RWPE2 (cell line): ENCODE results near the gene SERPINA12.
A peak's percentile ranks its signal among the peaks of the same experiment; 100 is the strongest.

Source experiments
- ATAC-seq: fragments of 200-7000 bp; cut with Tn5 transposase; 3 replicates; pipeline ENCODE4 v1.9.1; 2021; ENCODE audit warnings: low read depth
- DNase-seq: peaks from one replicate; pipeline ENCODE4 v3.0.0-alpha.2; 2020; ENCODE audit warnings: low spot score
- H3K27ac ChIP-seq: fragments of 450-650 bp; 2 replicates; pipeline ENCODE4 v1.5.1; 2017; ENCODE audit warnings: mild to moderate bottlenecking; ENCODE audit not compliant: poor library complexity, severe bottlenecking
- H3K27me3 ChIP-seq: fragments of 250-450 bp; sonication (Bioruptor Pico); 2 replicates; pipeline ENCODE4 v1.5.1; 2021; ENCODE audit warnings: mild to moderate bottlenecking, moderate library complexity; ENCODE audit not compliant: insufficient read depth, poor library complexity, severe bottlenecking
- H3K36me3 ChIP-seq: fragments of 250-450 bp; sonication (Bioruptor Pico); 2 replicates; pipeline ENCODE4 v1.5.1; 2020; ENCODE audit warnings: low read depth, mild to moderate bottlenecking, moderate library complexity
- H3K4me1 ChIP-seq: fragments of 250-450 bp; sonication (Bioruptor Pico); 2 replicates; pipeline ENCODE4 v1.5.1; 2021; ENCODE audit warnings: mild to moderate bottlenecking, moderate library complexity; ENCODE audit not compliant: insufficient read depth, poor library complexity, severe bottlenecking
- H3K4me3 ChIP-seq: fragments of 250-450 bp; sonication (Bioruptor Pico); 2 replicates; pipeline ENCODE4 v1.5.1; 2021; ENCODE audit warnings: mild to moderate bottlenecking, moderate library complexity; ENCODE audit not compliant: severe bottlenecking
- H3K9me3 ChIP-seq: fragments of 250-450 bp; sonication (Bioruptor Pico); 2 replicates; pipeline ENCODE4 v1.5.1; 2021; ENCODE audit warnings: mild to moderate bottlenecking, moderate library complexity; ENCODE audit not compliant: severe bottlenecking
- TF ChIP-seq, protein P1 (sequence below): fragments of 450-650 bp; IDR thresholded peaks from one replicate; pipeline ENCODE4 v1.5.1; 2017; ENCODE audit warnings: mild to moderate bottlenecking, moderate library complexity; ENCODE audit not compliant: poor library complexity, severe bottlenecking

The SERPINA12 gene

DNA sequence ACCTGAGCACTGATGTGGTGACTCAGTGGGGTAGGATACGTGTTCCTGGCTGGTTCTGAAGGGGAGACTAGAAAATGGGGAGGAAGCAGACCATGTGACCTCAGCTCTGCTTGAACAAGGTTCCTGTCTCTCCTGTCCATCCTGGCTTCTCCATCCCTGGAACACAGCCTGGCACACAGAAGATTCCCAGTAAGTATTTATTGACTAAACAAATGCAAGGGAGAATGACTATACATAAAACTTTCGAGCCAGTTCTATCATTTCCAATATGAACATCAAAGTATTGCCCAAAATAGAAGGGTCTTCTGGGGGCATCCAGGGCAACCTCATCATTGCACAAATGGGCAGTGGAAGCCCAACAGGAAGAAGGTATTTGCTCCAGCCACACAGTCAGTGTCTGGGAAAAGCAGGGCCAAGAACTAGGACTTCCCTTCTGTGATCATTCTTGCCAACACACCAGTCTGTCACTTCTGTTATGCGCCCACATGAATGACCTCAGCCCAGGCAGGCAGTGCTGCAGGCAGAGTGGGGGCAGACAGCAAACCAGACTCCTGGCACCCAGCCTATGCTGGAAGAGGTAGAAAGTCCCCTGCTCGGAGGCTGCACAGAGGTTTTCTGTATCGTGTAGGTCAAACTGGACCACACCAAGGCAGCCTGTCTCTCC lies 27.7 kb downstream of the SERPINA12 start:
- H3K27me3 ChIP-seq, result no peaks in the 10 kb centered on the region

DNA sequence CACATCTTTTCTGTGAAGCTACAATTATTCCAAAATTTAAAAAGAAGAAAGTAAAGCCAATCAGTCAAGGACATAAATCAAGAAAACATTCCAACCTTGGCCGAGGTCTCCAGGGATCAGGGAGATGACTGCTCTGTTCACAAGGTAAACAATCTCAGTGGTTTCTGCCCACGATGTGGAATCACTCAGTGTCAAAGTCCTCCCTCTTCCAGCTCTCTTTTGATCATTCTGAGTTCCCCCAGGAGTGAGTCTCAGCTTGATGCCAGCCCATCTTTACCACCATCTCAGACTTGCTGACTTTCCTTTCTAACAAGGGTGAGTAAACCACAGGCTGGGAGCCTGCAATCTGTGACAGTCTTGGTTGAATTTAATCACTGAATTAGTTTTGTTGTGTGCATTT lies 28.5 kb downstream of the SERPINA12 start:
- H3K27me3 ChIP-seq, result no peaks in the 10 kb centered on the region

More for the DNA sequence above, 27.7 kb downstream of the SERPINA12 start:
- DNase-seq, result peak; percentile 56
- TF ChIP-seq, protein P1, sequence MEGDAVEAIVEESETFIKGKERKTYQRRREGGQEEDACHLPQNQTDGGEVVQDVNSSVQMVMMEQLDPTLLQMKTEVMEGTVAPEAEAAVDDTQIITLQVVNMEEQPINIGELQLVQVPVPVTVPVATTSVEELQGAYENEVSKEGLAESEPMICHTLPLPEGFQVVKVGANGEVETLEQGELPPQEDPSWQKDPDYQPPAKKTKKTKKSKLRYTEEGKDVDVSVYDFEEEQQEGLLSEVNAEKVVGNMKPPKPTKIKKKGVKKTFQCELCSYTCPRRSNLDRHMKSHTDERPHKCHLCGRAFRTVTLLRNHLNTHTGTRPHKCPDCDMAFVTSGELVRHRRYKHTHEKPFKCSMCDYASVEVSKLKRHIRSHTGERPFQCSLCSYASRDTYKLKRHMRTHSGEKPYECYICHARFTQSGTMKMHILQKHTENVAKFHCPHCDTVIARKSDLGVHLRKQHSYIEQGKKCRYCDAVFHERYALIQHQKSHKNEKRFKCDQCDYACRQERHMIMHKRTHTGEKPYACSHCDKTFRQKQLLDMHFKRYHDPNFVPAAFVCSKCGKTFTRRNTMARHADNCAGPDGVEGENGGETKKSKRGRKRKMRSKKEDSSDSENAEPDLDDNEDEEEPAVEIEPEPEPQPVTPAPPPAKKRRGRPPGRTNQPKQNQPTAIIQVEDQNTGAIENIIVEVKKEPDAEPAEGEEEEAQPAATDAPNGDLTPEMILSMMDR, result no peak
- H3K27ac ChIP-seq, result no peak overlapping the region
- no peaks in the 10 kb centered on the region for H3K36me3 ChIP-seq
- no peaks in the 10 kb centered on the region for H3K4me1 ChIP-seq
- peaks cover 8% of the 10 kb centered on the region for H3K9me3 ChIP-seq
- H3K4me3 ChIP-seq, result no peak overlapping the region
- no peak for ATAC-seq

DNA sequence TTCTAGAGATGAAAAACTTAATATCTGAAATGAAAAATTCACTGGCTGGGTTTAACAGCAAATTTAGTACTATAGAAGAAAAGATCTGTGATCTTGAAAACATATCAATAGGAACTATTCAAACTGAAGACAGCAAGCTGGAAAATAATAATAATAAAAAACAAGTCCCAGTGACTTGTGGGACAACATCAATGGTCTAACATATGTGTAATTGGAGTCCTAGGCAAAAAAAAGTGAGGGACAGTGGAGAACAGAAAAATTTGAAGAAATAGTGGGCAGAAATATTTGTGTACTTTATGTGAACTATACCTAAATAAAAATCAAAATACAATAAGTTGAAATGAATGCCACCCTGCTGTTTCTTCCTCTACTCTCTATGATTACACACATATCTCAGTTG lies 30.8 kb downstream of the SERPINA12 start:
- Histone ChIP-seq H3K36me3 (no peaks in the 10 kb centered on the region), H3K27ac (no peak overlapping the region), H3K4me1 (no peaks in the 10 kb centered on the region), H3K9me3 (peaks cover 8% of the 10 kb centered on the region), H3K4me3 (no peak overlapping the region), H3K27me3 (no peaks in the 10 kb centered on the region)
- no peak for ATAC-seq
- DNase-seq, result no peak
- TF ChIP-seq, protein P1, result no peak

More for the DNA sequence above, 28.5 kb downstream of the SERPINA12 start:
- Histone ChIP-seq H3K27ac (no peak overlapping the region), H3K9me3 (peaks cover 8% of the 10 kb centered on the region), H3K36me3 (no peaks in the 10 kb centered on the region), H3K4me3 (no peak overlapping the region), H3K4me1 (no peaks in the 10 kb centered on the region)
- ATAC-seq, result no peak
- TF ChIP-seq, protein P1, result no peak
- DNase-seq, result no peak

DNA sequence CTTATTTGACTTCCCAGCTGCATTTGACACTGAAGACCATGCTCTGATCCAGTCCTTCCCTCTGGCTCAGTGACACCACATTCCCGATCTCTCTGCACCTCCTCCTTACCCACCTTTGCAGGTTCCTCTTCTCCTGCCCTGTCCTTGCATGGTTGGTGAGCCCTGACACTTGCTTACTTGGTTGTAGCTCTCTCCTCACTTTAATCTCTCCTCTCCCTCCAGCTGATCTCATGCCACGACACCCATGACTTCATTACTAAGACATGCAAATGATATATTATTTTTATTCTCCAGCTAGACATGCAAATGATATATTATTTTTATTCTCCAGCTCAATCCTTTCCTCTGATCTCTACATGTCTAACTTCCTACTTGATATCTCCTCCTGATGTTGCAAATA lies 33.2 kb downstream of the SERPINA12 start, which contains the start of gene SERPINA9:
Gene SERPINA9, minus strand, starts transcription at position 175 of the 400 bp plus-strand sequence. CDS start 6,357 bp downstream, outside the sequence.
- no peaks in the 10 kb centered on the region for H3K27me3 ChIP-seq
- H3K4me3 ChIP-seq, result no peak within 1 kb of the TSS
- no peaks in the 10 kb centered on the region for H3K36me3 ChIP-seq
- TF ChIP-seq, protein P1, result no peak
- ATAC-seq (no peak), DNase-seq (peak; percentile 25)
- no peaks in the 10 kb centered on the region for H3K4me1 ChIP-seq
- H3K9me3 ChIP-seq, result peaks cover 8% of the 10 kb centered on the region
- no peak within 1 kb of the TSS for H3K27ac ChIP-seq

DNA sequence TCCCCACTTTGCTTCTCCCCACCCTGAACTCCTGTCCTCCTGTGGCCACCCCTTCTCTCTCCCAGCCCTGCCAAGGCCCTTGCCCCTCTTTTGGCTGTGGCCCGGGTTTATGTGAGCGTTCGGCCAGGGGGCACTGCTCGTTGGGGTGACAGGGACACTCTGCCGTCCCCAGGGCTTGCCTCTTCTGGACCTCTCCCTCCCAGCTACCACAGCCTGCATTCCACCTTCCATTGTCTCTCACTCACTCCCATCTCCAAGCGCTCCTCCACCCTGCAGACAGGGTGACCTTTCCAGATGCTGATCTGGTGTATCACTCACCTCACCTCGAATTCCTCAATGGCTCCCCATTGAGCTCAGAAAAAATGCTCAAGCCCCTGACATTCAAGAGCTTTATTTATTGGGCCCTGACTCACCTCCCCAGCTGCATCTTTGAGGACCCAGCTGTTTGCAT lies 34.7 kb downstream of the SERPINA12 start:
- no peak overlapping the region for H3K27ac ChIP-seq
- DNase-seq (peak; percentile 47), ATAC-seq (peak; percentile 83)
- H3K4me3 ChIP-seq, result no peak overlapping the region
- H3K9me3 ChIP-seq, result peaks cover 8% of the 10 kb centered on the region
- H3K27me3 ChIP-seq, result no peaks in the 10 kb centered on the region
- no peaks in the 10 kb centered on the region for H3K36me3 ChIP-seq
- no peaks in the 10 kb centered on the region for H3K4me1 ChIP-seq
- TF ChIP-seq, protein P1, result no peak
